ENCODE measurements around the gene DKK1.

- TF ChIP-seq CTCF (tag by site-specific recombination; IDR thresholded peaks at IDR 0.05) (no peak), MZF1 (tag by site-specific recombination; IDR thresholded peaks at IDR 0.05; ENCODE audit: borderline replicate concordance) (no peak), ZNF704 (tag by site-specific recombination; IDR thresholded peaks at IDR 0.05) (no peak), ZBTB21 (tag by site-specific recombination; IDR thresholded peaks at IDR 0.05) (no peak), ZNF292 (tag by site-specific recombination; IDR thresholded peaks at IDR 0.05; ENCODE audit: borderline replicate concordance, low read depth) (no peak), ZNF488 (tag by site-specific recombination; IDR thresholded peaks at IDR 0.05) (no peak), ZNF561 (tag by site-specific recombination; IDR thresholded peaks at IDR 0.05; ENCODE audit: borderline replicate concordance) (no peak), ZNF114 (tag by site-specific recombination; IDR thresholded peaks at IDR 0.05) (no peak), YY1 (tag by site-specific recombination; IDR thresholded peaks at IDR 0.05) (no peak)
- TF ChIP-seq, protein P1, sequence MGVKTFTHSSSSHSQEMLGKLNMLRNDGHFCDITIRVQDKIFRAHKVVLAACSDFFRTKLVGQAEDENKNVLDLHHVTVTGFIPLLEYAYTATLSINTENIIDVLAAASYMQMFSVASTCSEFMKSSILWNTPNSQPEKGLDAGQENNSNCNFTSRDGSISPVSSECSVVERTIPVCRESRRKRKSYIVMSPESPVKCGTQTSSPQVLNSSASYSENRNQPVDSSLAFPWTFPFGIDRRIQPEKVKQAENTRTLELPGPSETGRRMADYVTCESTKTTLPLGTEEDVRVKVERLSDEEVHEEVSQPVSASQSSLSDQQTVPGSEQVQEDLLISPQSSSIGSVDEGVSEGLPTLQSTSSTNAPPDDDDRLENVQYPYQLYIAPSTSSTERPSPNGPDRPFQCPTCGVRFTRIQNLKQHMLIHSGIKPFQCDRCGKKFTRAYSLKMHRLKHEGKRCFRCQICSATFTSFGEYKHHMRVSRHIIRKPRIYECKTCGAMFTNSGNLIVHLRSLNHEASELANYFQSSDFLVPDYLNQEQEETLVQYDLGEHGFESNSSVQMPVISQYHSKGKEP (tag by site-specific recombination; IDR thresholded peaks at IDR 0.05): no peak
Measured at GRCh38 chr10:52265131-52265926, 48.8 kb upstream of the DKK1 start.
